CD4-positive, alpha-beta T cell treated with Interleukin-17A for 1 hour (primary cell): ENCODE results near the gene PDE4D.

Experiments used
- DNase-seq: peaks from one replicate; pipeline ENCODE4 v3.0.0-alpha.2; 2020

The PDE4D gene

GRCh38 chr5:59838067-59838466, 55.5 kb downstream of the PDE4D start:
- no peak for DNase-seq

- DNase-seq: no peak
These were observed 56.5 kb downstream of the PDE4D start for GRCh38 chr5:59837071-59837470.

- no peak for DNase-seq
These were observed 57.7 kb downstream of the PDE4D start for GRCh38 chr5:59835800-59836199.

- no peak for DNase-seq
These were observed 60.1 kb downstream of the PDE4D start for GRCh38 chr5:59833448-59833847.

DNA sequence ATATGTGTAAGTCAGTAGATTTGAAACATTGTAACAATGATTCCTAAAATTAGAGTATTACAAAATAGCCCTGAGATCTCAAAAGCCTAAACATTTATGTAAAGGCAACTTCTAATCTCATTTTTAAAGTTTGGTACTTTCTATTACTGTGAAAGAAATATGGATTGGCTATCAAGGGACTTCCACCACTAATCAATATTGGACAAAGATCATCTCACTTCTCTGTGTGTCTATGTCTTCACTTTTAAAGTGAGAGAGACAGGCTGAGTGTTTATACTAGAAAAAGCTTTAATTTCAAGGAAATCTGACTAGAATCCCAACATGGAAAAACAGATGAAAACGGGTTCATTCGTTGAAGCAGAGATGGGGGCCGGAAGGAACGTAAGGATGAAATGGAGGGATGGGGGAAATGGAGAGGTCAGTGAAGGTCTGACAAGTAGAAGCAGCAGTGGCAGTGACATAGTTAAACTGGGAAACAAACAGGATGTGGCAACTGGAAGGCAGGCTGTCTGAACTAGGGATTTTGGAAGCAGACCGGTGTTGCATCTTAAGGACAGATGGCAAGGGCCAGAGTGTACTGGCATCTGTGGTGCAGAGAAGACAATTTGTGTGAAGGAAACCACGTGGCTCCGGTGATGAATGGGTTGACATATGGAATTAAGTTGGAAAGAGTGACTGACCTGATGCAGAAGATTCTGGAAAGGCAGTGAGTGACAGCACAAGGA, 60.8 kb downstream of the PDE4D start:
- no peak for DNase-seq

GRCh38 chr5:59831326-59832010, 62.1 kb downstream of the PDE4D start:
- no peak for DNase-seq

DNA sequence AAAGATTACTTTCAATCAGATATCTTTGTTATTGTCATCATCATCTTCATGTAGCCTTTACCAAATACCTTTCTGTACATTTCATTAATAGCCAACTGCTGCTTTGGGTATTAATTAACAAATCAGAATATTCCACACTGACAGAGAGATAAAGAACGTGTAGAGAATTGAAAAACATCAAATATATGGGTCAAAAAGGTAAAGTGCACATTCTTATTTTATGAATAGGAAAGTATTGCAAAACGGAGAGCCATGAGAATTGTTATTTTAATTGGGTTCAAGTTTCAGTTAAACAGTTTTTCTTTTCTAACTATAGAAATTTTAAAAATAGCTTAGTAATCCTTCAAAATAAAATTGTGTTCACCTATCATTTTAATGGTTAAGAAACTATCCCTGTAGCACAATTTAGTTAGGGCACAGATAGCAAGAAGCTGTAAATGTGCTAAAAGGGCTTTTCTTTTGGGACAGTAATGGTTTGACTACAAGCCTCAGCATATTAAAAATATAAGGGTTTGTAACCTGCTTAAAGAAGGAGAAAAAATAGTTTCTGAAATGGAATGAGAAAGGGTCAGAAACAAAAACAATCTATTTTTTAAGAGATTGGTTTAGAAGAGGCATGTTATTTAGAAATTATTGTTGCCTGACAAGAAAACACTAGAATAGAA, 62.9 kb downstream of the PDE4D start:
- no peak for DNase-seq

DNA sequence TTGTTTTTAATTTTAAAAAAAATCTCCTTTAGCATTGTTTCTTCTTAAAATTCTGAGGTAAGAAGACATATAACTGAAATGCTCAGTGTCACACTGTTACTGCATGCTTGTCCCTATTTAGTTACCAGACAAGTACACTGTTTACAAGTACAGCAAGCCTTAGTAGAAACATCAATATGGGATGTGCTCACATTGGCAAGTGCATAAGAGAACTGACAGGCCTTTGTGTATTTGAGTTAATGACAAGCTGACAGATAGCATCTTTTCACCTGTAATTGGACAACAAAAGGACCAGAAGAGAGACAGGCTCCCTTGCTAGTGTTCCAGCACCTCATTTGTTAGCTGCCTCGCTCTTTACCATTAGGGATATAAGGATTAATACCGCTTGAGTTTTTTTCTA, 63.6 kb downstream of the PDE4D start:
- no peak for DNase-seq

- DNase-seq: no peak
These were observed 64.1 kb downstream of the PDE4D start for GRCh38 chr5:59829386-59829785.

- no peak for DNase-seq
These were observed 64.9 kb downstream of the PDE4D start for GRCh38 chr5:59828623-59829022.

GRCh38 chr5:59826996-59827395, 66.5 kb downstream of the PDE4D start:
- DNase-seq: no peak

- DNase-seq: no peak
These were observed 70.1 kb downstream of the PDE4D start for GRCh38 chr5:59823420-59823819.

- DNase-seq: no peak
These were observed 73.7 kb downstream of the PDE4D start for GRCh38 chr5:59819806-59820205.

GRCh38 chr5:59817536-59817935, 76.0 kb downstream of the PDE4D start:
- no peak for DNase-seq

GRCh38 chr5:59816654-59817300, 76.7 kb downstream of the PDE4D start:
- no peak for DNase-seq

GRCh38 chr5:59814537-59814872, 79.0 kb downstream of the PDE4D start:
- no peak for DNase-seq

DNA sequence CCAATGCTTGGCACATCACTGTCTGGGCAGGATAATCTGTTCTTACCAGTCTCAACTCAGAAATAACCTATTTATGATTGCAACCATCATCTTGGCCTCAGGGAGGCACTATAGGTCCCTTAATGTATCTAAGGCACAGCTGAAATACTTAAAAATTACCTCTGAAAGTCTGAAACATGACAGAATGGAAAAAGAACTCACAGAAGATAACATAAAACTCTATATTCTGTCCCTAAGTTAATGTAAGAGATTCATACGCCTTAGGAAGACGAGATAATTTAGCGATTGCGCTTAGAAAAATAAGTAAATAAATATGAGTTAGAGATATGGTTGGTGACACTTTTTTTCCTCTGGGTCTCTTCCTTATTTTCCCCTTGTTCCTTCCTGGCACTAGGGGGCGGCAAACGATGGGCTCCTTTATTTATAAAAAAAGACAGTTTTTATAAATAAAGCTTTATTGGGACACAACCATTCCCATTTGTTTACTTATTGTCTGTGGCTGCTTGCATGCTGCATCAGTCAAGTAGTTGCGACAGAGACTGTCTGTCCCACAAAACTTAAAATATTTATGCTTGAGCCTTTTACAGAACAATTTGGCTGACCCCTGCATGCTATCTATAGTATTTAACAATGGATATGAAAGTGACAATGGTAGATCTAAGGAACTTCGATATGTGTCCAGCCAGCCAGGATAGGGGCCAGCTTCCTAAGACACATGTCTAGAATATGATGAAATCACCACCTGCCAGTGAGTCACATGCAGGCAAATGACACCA, 79.6 kb downstream of the PDE4D start:
- peak; percentile 23 for DNase-seq

DNA sequence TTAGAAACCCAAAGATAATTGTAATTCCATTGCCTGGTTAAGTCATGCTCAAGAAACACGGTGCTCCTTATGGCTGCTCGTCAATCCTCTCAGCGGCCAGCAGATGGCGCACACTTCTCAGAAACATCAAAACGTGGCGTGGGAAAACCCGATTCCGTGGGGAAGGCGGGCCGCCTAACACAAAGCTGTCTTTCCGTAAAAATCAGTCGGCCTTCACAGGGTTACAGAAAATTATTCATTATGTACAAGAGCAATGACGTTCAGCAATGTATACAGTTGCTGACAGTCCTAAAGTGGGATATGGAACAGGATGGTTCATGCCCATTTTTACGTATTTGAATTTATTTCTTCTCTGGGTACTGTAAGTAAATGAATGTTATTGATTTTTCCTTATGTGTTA, 83.5 kb downstream of the PDE4D start:
- peak; percentile 54 for DNase-seq

DNA sequence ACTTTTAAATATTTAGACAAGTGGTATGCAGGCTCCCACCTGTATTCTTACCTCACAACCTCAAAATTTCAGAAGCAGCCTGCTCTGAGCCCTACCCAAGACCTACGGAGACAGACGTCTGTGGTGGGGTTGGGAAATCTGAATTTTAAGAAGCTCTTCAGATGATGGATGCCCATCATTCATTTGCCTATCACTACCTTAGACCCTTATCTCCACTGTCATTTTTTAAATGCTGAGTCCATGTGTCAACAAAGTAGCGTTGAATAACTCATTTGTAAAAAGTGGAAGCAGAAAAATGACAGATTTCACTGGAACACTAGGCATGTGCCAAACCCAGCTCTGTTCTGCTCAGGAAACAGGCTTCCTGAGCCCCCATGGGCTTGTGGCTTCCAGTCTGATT, 85.7 kb downstream of the PDE4D start:
- DNase-seq: no peak

- no peak for DNase-seq
These were observed 93.1 kb downstream of the PDE4D start for GRCh38 chr5:59800347-59800893.

DNA sequence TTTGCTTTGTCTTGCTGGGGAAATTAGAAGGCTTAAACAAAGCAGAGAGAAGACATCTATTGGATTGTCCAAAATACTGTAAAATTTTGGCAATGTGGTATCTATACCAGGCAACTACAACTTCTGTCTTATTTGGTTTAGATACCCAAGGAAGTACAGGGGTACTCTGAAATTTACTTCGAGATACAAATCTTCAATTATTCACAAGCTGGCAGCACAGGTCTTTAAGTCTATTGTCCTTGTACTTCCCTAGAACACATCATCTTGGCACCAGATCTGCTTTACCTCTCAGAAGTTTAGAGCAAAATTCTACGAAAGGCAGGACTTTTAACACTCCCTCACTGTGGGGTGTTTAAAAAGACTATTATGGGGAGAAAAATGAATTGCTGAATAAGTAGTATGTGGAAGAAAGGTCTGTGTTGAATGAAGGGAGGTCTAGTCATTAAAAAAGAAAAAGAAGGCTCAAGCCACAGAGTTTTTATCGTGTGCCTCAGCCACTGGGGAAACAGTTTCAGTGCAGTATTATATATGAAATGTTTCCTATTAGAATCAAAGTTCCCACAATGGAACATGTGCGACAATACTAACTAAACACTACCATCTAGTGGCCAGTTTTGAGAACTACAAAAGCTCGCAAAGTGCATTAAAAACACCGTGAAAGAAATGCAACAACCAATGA, 93.7 kb downstream of the PDE4D start:
- DNase-seq: peak; percentile 63
